NB4 (cell line): ENCODE measurements around the gene WDR37.
"Not testable (repeated sequence)": the region's sequence is repeated elsewhere in the genome, so short reads cannot be mapped to it uniquely, and the experiment has no call there.

ENCODE experiments used
- DNase-seq: peaks from one replicate; pipeline ENCODE4 v3.0.0; 2010; ENCODE audit warnings: low read depth
- H3K4me3 ChIP-seq: one replicate; pipeline ENCODE4 v1.5.1; 2011; ENCODE audit warnings: mild to moderate bottlenecking, low read depth, low read length, moderate library complexity
- MYC ChIP-seq: IDR thresholded peaks from 2 replicates; pipeline ENCODE4 v1.6.1; 2011; ENCODE audit warnings: low read depth, low read length
- POLR2A ChIP-seq: IDR thresholded peaks from 2 replicates; pipeline ENCODE4 v1.6.1; 2011; ENCODE audit warnings: mild to moderate bottlenecking; ENCODE audit not compliant: insufficient read length; ENCODE audit errors: extremely low read depth
- TF ChIP-seq, protein P1 (sequence below): IDR thresholded peaks from one replicate; pipeline ENCODE4 v1.5.1; 2012; ENCODE audit warnings: low read depth, low read length
- TF ChIP-seq, protein P2 (sequence below): IDR thresholded peaks from 2 replicates; pipeline ENCODE4 v1.6.1; 2011; ENCODE audit warnings: low read depth, low read length

WDR37 gene

DNA sequence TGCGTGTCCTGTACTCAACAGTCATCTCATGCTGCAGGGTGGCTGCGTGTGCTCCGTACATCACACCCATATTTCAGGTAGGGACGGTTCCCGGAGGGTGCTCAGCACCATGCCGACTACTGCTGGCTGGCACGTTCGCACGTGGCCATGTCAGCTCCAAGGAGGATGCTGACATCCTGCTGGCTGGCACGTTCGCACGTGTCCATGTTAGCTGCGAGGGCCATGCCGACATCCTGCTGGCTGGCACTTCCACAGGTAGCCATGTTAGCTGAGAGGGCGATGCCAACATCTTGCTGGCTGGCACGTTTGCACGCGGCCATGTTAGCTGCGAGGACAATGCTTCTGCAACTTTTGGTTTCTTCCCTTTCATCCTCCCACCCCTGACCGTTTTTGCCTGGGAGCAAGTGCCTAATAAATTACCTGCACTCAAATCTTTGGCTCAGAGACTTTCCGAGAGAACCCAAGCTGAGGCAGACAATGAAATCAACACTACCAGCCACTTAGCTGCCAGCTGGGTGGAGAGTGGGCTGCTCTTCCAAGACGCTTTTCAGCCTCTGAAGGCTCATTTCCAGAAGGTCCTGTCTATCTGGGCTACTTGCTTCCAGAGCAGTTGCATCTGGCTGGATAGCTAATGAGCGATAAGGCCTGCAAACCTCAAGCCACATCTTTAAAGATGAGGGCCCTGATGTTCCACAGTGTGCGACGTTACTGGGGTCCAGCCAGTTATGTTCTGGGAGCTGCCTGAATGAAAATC lies 104.6 kb downstream of the WDR37 start:
- H3K4me3 ChIP-seq = no peak overlapping the region
- DNase-seq = no peak
- TF ChIP-seq, protein P1, sequence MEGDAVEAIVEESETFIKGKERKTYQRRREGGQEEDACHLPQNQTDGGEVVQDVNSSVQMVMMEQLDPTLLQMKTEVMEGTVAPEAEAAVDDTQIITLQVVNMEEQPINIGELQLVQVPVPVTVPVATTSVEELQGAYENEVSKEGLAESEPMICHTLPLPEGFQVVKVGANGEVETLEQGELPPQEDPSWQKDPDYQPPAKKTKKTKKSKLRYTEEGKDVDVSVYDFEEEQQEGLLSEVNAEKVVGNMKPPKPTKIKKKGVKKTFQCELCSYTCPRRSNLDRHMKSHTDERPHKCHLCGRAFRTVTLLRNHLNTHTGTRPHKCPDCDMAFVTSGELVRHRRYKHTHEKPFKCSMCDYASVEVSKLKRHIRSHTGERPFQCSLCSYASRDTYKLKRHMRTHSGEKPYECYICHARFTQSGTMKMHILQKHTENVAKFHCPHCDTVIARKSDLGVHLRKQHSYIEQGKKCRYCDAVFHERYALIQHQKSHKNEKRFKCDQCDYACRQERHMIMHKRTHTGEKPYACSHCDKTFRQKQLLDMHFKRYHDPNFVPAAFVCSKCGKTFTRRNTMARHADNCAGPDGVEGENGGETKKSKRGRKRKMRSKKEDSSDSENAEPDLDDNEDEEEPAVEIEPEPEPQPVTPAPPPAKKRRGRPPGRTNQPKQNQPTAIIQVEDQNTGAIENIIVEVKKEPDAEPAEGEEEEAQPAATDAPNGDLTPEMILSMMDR = no peak
- TF ChIP-seq, protein P2, sequence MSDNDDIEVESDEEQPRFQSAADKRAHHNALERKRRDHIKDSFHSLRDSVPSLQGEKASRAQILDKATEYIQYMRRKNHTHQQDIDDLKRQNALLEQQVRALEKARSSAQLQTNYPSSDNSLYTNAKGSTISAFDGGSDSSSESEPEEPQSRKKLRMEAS = no peak
- no peak for TF ChIP-seq POLR2A

DNA sequence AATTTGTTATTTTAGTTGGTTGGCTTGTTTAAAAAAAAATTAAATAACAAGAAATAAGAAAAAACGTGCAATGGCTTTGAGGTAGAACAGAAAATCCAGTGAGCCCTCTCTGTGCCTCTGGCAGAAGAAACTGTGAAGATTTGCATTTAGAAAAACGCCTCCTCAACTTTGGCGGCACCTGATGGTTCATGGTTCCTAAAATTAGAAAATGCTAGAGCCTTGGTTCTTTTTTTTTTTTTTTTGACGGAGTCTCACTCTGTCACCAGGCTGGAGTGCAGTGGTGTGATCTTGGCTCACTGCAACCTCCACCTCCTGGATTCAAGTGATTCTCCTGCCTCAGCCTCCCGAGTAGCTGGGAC lies 105.1 kb downstream of the WDR37 start:
- not testable (repeated sequence) for H3K4me3 ChIP-seq, DNase-seq

DNA sequence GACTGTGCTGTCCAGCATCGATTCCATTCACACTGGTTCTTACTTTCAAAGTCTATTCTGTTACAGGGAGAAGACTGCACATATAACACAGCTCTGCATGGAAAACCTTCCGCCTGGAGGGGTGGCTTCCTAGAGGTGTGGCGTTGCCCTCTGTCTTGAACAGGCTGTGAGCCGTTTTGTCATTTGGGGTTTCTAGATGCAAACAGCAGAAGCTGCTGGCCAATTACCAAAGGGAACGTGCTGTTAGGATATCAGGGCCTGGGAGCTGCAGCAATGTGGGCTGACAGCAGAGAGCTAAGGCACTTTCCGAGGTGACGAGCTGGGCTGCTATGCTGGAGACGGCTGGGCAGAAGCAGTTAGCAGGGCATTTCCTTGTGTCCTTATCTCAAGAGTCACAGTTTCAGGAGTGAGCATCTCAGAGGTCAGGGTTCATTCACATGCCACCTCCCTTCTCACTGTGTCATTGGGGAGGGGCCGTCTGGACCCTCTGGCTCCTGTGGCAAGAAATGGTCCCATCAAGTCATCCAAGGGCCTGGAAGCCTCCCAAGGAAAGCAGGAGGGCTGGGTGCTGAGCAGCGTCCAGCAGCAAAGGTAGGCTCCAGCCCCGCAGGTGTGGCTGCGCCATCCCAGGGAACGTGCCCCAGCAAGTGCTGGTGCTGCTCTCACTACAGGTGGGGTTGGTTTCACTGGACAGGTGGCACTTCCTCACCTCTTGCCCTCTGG lies 106.5 kb downstream of the WDR37 start:
- TF ChIP-seq, protein P2 = no peak
- TF ChIP-seq MYC = no peak
- TF ChIP-seq POLR2A = no peak
- TF ChIP-seq, protein P1 = no peak
- no peak for DNase-seq
- no peak overlapping the region for H3K4me3 ChIP-seq

DNA sequence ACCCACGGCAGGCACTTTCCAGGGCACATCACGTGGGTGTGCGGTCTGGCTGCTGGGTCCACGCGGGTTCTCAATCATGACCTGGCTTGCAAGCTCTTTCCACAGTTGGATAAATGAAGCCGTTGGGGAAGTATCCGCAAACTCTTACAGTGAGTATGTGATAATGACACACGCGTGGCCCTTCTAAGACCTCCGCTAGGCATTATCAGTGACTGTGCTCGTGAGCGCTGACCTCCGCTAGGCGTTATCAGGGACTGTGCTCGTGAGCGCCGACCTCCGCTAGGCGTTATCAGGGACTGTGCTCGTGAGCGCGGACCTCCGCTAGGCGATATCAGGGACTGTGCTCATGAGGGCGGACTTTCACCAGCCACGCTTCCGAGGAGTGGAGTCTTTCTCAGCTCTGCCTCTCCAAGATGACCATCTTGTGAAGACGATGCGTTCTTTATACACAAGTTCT lies 107.0 kb downstream of the WDR37 start:
- TF ChIP-seq POLR2A (no peak), MYC (no peak)
- TF ChIP-seq, protein P2 = no peak
- TF ChIP-seq, protein P1 = no peak
- no peak for DNase-seq

DNA sequence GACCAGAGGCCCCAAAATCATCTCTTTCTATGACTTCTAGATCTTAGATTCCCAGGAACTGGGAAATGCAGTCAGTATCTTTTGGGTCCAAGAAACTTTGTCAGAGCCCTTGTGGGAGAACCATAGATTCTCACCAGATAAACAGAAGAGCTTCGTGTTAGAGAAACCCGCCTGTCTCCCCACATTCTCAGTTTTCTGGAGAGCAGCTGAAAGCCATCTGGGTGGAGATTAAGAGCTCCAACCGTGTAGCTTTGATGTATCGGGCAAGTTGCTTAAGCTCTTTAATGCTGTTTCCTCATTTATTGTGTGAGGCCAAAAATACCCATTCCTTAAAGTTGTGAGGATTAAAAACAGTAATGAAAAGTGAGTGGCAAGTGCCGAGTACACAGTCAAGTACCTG lies 107.6 kb downstream of the WDR37 start:
- DNase-seq = no peak
- TF ChIP-seq, protein P1 = no peak
- TF ChIP-seq MYC (no peak), POLR2A (no peak)
- TF ChIP-seq, protein P2 = no peak
- H3K4me3 ChIP-seq = no peak overlapping the region

More for the DNA sequence above, 107.0 kb downstream of the WDR37 start:
- H3K4me3 ChIP-seq = no peak overlapping the region

DNA sequence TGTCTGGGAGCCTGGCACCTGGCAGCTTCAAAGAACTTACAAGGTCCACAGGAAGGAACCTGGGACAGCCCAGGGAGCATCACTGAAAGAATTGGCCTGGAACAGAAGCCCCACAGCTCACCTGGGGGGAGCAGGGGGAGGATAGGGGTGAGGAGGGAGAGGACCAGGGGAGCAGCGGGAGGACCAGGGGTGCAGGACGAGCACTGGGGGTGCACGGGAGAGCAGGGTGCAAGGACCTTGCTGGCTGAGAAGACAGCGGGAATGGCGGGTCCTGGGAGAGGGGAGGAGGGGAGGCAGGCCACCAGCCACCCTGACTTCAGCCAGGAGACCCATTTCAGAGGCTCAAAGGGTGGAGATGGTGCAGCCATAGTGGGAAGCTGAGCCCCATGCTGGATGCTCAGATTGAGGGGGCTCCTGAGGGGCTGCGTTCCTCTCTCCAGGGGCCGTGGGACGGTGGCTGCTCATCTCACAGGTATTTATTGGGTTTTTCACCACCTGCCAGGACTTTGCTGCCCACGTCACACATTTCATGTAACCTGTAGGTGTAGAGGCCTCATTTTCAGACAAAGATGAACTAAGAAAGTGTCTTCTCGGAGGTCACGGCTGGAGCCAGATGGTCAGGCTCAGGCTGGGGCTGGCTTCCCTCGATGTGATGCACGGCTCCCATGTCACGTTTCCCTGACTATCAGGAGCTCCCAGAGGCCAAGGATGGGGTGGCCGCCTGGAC lies 110.1 kb downstream of the WDR37 start:
- no peak for TF ChIP-seq POLR2A
- no peak for TF ChIP-seq MYC
- TF ChIP-seq, protein P2 = no peak
- TF ChIP-seq, protein P1 = no peak
- H3K4me3 ChIP-seq = no peak overlapping the region
- DNase-seq = no peak
